Stomach (tissue), 4 donors: ENCODE results near the gene HSPG2.
"Not testable (repeated sequence)": the region's sequence is repeated elsewhere in the genome, so short reads cannot be mapped to it uniquely, and the experiment has no call there.

Experiments used
- POLR2A ChIP-seq, 4 donors: fragments of 450-650 bp; IDR thresholded peaks; one replicate each; pipeline ENCODE4 v1.6.1; 2016; ENCODE audit warnings: antibody characterized with exemption in 4 of 4, control low read depth in 2 of 4, mild to moderate bottlenecking in 1 of 4, moderate library complexity in 1 of 4
- POLR2AphosphoS5 ChIP-seq, 3 donors: sonication (generic); formaldehyde crosslinking; IDR thresholded peaks; one replicate each; pipeline ENCODE4 v1.6.1; 2016; ENCODE audit warnings: antibody characterized with exemption in 3 of 3
- TF ChIP-seq, protein P1 (sequence below), 7 experiments: fragments of 450-650 bp in 4 of 7; fragments of 200-600 bp in 3 of 7; sonication (generic) in 3 of 7; IDR thresholded peaks; one replicate each; pipeline ENCODE4 v1.5.1; 2016 to 2019; ENCODE audit warnings: antibody characterized with exemption in 7 of 7, control low read depth in 2 of 7, mild to moderate bottlenecking in 1 of 7

DNA sequence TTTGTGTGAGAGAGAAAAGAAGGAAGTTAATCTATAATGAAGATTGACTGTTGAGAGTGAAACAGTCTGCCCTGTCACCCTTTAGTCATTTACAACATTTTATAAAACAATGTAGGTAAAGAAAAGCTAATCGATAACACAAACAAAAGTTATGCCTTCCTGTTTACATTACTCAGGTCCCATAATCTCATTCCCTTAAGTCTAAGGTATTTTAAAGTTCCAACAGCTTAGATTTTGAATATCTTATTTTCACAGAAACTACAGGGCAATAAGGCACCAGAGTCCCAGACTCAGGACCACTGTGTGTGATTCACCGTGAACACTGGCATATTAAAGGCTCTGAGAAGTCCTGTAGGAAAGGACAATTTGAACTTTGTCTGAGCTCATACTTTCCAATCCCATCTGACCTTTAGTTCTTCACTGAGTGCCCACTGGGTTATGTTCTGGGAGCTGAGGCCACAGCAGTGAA lies 35.9 kb upstream of the HSPG2 start:
- TF ChIP-seq, protein P1, sequence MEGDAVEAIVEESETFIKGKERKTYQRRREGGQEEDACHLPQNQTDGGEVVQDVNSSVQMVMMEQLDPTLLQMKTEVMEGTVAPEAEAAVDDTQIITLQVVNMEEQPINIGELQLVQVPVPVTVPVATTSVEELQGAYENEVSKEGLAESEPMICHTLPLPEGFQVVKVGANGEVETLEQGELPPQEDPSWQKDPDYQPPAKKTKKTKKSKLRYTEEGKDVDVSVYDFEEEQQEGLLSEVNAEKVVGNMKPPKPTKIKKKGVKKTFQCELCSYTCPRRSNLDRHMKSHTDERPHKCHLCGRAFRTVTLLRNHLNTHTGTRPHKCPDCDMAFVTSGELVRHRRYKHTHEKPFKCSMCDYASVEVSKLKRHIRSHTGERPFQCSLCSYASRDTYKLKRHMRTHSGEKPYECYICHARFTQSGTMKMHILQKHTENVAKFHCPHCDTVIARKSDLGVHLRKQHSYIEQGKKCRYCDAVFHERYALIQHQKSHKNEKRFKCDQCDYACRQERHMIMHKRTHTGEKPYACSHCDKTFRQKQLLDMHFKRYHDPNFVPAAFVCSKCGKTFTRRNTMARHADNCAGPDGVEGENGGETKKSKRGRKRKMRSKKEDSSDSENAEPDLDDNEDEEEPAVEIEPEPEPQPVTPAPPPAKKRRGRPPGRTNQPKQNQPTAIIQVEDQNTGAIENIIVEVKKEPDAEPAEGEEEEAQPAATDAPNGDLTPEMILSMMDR (IDR thresholded peaks at IDR 0.05), result not testable (repeated sequence)
- not testable (repeated sequence) for TF ChIP-seq POLR2AphosphoS5, POLR2A (IDR thresholded peaks at IDR 0.05)
